ENCODE measurements around the gene LRRC46. TPM values are rescaled to one million over a fixed set of nuclear protein-coding genes. Genes with fewer than 3 reads are reported as not detected.
A peak's percentile ranks its signal among the peaks of the same experiment; 100 is the strongest.

LRRC46 gene
- total RNA-seq, 2 donors from 2014 or later: 0.59 TPM; not detected in 1

DNA sequence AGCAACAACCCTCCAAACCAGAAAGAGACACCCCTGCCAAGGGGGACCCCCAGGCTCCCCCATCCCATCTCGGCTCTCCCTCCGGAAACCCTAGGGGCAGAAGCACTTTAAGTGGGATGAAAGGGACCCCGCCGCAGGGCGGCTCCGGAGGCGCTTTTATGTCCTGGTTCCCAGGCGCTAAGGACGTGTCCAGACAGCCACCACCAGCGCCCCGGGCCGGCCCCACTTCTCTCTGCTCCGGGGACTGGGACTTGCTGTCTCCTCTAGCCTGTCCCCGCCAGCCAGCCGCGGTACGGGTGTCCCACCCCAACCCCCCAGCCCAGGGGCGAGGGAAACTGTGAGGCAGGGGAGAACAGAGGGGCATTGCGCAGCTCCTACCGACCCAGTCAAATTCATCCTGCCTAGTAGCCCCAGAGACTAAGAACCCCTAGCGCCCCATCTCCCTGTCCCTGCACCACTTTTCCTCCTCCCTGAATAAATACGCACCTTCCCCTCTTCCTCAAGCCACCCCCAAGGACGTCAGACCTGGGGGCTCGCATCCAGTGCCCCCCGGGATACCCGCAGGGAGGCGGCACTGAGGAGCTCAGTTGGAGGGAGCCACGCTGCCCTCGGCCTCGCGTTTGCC is 15.4 kb downstream of the LRRC46 start:
- TF ChIP-seq, protein P1, sequence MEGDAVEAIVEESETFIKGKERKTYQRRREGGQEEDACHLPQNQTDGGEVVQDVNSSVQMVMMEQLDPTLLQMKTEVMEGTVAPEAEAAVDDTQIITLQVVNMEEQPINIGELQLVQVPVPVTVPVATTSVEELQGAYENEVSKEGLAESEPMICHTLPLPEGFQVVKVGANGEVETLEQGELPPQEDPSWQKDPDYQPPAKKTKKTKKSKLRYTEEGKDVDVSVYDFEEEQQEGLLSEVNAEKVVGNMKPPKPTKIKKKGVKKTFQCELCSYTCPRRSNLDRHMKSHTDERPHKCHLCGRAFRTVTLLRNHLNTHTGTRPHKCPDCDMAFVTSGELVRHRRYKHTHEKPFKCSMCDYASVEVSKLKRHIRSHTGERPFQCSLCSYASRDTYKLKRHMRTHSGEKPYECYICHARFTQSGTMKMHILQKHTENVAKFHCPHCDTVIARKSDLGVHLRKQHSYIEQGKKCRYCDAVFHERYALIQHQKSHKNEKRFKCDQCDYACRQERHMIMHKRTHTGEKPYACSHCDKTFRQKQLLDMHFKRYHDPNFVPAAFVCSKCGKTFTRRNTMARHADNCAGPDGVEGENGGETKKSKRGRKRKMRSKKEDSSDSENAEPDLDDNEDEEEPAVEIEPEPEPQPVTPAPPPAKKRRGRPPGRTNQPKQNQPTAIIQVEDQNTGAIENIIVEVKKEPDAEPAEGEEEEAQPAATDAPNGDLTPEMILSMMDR (IDR thresholded peaks at IDR 0.05): no peak
- peaks cover 0 to 26% of the 10 kb centered on the region in 2 donors for H3K4me1 ChIP-seq
- no peak for DNase-seq (ENCODE audit: low spot score)
- H3K9me3 ChIP-seq: no peaks in the 10 kb centered on the region
- peaks cover 11 to 20% of the 10 kb centered on the region in 2 donors for H3K27me3 ChIP-seq
- H3K4me3 ChIP-seq: no peak overlapping the region
- H3K27ac ChIP-seq: no peak overlapping the region
- H3K36me3 ChIP-seq: no peaks in the 10 kb centered on the region

DNA sequence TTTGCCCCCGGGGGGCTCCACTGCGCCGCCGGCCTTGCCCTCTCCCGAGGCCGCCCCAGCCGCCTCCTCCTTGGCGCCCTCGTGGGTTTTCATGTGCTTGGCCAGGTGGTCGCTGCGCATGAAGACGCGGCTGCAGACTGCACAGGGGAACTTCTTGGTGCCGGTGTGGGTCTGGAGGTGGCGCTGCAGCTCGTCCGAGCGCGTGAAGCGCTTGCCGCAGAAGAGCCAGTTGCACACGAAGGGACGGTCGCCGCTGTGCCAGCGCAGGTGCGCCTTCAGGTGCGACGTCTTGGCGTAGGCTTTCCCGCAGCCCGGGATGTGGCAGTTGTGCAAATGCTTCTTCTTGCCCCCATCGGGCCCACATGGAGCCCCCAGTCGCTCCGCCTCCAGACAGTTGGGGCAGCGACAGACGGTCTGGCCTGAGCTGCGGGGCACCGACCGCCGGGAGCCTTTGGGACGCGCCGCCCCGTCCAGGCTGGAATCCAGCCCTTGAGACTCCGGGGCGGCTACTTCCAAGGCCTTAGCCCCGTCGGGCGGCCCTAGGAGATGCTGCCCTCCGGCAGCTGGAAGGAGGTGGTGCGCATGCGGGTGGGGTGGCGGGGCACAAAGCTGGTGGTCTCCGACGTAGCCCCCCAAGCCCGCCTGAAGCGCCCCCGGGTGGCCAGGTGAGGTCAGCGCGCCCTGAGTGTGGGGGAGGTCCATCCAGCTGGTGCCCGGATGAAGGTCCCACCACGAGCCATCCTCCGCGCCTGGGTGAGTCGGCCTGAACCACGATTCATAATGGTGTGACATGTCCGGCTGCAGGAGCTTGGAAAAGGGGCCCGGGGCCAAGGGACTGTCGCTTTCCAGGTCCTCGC is 16.1 kb downstream of the LRRC46 start:
- Histone ChIP-seq H3K4me1 (peaks cover 0 to 30% of the 10 kb centered on the region in 2 donors), H3K9me3 (no peaks in the 10 kb centered on the region), H3K36me3 (no peaks in the 10 kb centered on the region), H3K27ac (no peak overlapping the region), H3K4me3 (no peak overlapping the region), H3K27me3 (peaks cover 18 to 24% of the 10 kb centered on the region in 2 donors)
- DNase-seq (ENCODE audit: low spot score): no peak
- TF ChIP-seq, protein P1 (IDR thresholded peaks at IDR 0.05): peak in 1 of 2 donors; percentile 48

GRCh38 chr17:47848198-47848513 is 16.7 kb downstream of the LRRC46 start:
- Histone ChIP-seq H3K36me3 (no peaks in the 10 kb centered on the region), H3K27ac (no peak overlapping the region), H3K27me3 (peaks cover 23 to 28% of the 10 kb centered on the region in 2 donors), H3K4me3 (no peak overlapping the region), H3K9me3 (no peaks in the 10 kb centered on the region), H3K4me1 (peaks cover 0 to 30% of the 10 kb centered on the region in 2 donors)
- no peak for DNase-seq (ENCODE audit: low spot score)
- TF ChIP-seq, protein P1 (IDR thresholded peaks at IDR 0.05): no peak

DNA sequence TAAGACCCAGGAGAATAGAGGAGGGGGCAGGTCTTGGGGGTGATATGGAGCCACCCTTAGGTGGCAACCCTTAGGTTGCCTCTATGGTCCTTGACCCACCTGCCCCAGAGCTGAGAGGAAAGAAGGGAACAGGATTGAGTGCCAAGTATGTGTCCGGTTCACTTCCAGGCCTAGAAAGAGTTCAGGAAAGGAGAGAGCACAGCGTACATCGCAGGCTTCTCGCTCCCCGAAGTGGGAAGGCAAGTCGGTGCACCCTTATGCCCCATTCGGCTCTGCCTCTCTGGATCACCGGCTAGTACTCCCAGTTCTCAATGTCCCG is 18.9 kb downstream of the LRRC46 start:
- Histone ChIP-seq H3K36me3 (no peaks in the 10 kb centered on the region), H3K9me3 (no peaks in the 10 kb centered on the region), H3K4me3 (peak overlapping the region; percentile 19 to 45), H3K27me3 (peaks cover 34 to 36% of the 10 kb centered on the region in 2 donors), H3K4me1 (peaks cover 0 to 30% of the 10 kb centered on the region in 2 donors), H3K27ac (no peak overlapping the region)
- no peak for DNase-seq (ENCODE audit: low spot score)
- TF ChIP-seq, protein P1 (IDR thresholded peaks at IDR 0.05): no peak

DNA sequence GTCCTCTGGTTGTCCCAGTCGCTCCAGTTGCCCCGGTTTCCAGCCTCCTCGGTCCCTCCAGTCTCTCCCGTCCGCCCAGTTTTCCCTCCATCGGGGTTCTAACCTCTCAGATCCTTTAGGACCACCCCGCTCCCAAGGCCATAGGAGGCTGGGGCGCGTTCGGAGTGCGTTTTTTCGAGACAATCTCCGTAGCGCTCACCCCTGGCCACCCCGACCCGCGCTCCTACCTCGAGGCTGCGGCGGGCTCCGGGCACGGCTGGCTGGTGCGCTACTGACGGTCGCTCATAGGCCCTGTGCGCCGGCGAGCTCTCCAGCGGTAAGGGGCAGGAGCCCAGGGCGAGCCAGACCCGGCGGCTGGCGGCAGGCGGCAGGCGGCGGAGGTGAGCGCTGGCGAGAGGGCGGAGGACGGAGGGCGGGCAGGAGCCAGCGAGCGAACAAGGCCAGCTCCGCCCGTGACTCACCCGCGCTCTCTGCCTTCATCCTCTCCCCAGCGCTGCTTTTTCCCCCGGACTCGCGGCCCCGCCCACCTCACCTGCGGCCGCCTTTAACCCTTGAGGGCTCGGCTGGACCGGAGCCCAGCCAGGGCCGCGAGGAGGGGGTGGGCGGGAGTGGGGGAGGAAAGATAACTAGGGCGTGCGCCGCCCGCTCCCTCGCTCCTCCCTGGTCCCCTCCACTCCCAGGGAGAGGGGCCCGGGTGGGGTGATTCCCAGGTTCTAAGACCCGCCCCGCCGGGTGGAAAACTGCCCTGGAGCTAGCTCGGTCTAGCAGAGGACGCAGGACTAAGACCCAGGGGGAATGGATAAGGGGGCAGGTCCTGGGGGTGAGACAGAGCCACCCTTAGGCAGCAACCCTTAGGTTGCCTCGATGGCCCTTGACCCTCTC is 19.5 kb downstream of the LRRC46 start, which contains the start of gene SP6:
TSS of gene SP6 (minus strand) at position 472 of the 882 bp plus-strand sequence. CDS start 2,734 bp downstream, outside the sequence.
- H3K4me3 ChIP-seq: peak within 1 kb of the TSS; percentile 19 to 45
- no peak for DNase-seq (ENCODE audit: low spot score)
- peaks cover 0 to 35% of the 10 kb centered on the region in 2 donors for H3K4me1 ChIP-seq
- TF ChIP-seq, protein P1 (IDR thresholded peaks at IDR 0.05): peak in 1 of 2 donors; percentile 53
- peaks cover 34 to 38% of the 10 kb centered on the region in 2 donors for H3K27me3 ChIP-seq
- H3K36me3 ChIP-seq: no peaks in the 10 kb centered on the region
- H3K9me3 ChIP-seq: no peaks in the 10 kb centered on the region
- H3K27ac ChIP-seq: no peak within 1 kb of the TSS

Measured in right atrium auricular region (tissue), 2 donors.